Calu3 (cell line): ENCODE measurements around the gene CEP76. TPM values are rescaled to one million over a fixed set of nuclear protein-coding genes. Genes with fewer than 3 reads are reported as not detected.
"Not testable (repeated sequence)": the region's sequence is repeated elsewhere in the genome, so short reads cannot be mapped to it uniquely, and the experiment has no call there.

Experiments used
- BruUV-seq: library from RNA; stranded (reverse); fragments of 400-500 nt; replicated peaks from 2 replicates; lab custom pipeline; 2021; lab: Mats Ljungman, UMichigan
- CTCF ChIA-PET: fragments of 300-600 bp; sonication (Branson Sonifier 250); formaldehyde crosslinking; loops from one replicate; lab custom pipeline; 2022; ENCODE audit warnings: antibody characterized with exemption; lab: Charles Lee
- DNase-seq: peaks from one replicate; pipeline ENCODE4 v3.0.0; 2022
- H3K27ac Mint-ChIP-seq: one replicate; pipeline ENCODE4 v1.8.0; 2022; ENCODE audit warnings: mixed read lengths; ENCODE audit not compliant: unreplicated experiment
- H3K27me3 Mint-ChIP-seq: one replicate; pipeline ENCODE4 v1.8.0; 2022; ENCODE audit warnings: mixed read lengths; ENCODE audit not compliant: unreplicated experiment
- H3K36me3 Mint-ChIP-seq: one replicate; pipeline ENCODE4 v1.8.0; 2022; ENCODE audit warnings: mild to moderate bottlenecking, moderate library complexity, mixed read lengths; ENCODE audit not compliant: insufficient read depth, unreplicated experiment
- H3K4me1 Mint-ChIP-seq: one replicate; pipeline ENCODE4 v1.8.0; 2022; ENCODE audit warnings: mild to moderate bottlenecking, low read depth, mixed read lengths; ENCODE audit not compliant: unreplicated experiment
- H3K4me3 Mint-ChIP-seq: one replicate; pipeline ENCODE4 v1.8.0; 2022; ENCODE audit warnings: mild to moderate bottlenecking, low read depth, moderate library complexity, mixed read lengths; ENCODE audit not compliant: unreplicated experiment
- H3K9me3 Mint-ChIP-seq: one replicate; pipeline ENCODE4 v1.8.0; 2022; ENCODE audit warnings: low read depth, mixed read lengths; ENCODE audit not compliant: unreplicated experiment
- CTCF ChIP-seq: fragments of 200-600 bp; IDR thresholded peaks from one replicate; pipeline ENCODE4 v1.8.0; 2022; ENCODE audit warnings: antibody characterized with exemption; ENCODE audit not compliant: unreplicated experiment
- intact Hi-C: fragments of 100-400 bp; cut with micrococcal nuclease; formaldehyde crosslinking; loops from one replicate; pipeline ENCODE4 v1.10.0; 2022; ENCODE audit not compliant: unreplicated experiment
- total RNA-seq: library from RNA; stranded (reverse); gene quantifications from 2 replicates; pipeline ENCODE4 v1.2.3, GENCODE V29; 2022

Gene CEP76
- total RNA-seq, 1 experiment from 2014 or later, result 12.7 TPM

GRCh38 chr18:12637393-12637792 is 65.1 kb downstream of the CEP76 start:
- CTCF ChIA-PET, result interaction anchor here (0.6 to 1.6 kb wide), 3 partner anchors 8 to 97 kb away, joined by 3 to 5 read pairs (median 4); no protein-coding TSS in a partner anchor
- no peak overlapping the region for H3K4me3 Mint-ChIP-seq
- no TSS peak for BruUV-seq
- no peak for TF ChIP-seq CTCF
- peaks cover 21% of the 10 kb centered on the region for H3K36me3 Mint-ChIP-seq
- H3K9me3 Mint-ChIP-seq, result no peaks in the 10 kb centered on the region
- H3K27me3 Mint-ChIP-seq, result no peaks in the 10 kb centered on the region
- DNase-seq, result no peak
- peaks cover 40% of the 10 kb centered on the region for H3K4me1 Mint-ChIP-seq
- H3K27ac Mint-ChIP-seq, result no peak overlapping the region
- intact Hi-C loops, result no loop called here

GRCh38 chr18:12631831-12632477 is 70.6 kb downstream of the CEP76 start:
- no TSS peak for BruUV-seq
- CTCF ChIA-PET, result no interaction called here
- no peak for DNase-seq
- no peak overlapping the region for H3K4me3 Mint-ChIP-seq
- TF ChIP-seq CTCF, result no peak
- H3K27ac Mint-ChIP-seq, result peak overlapping the region; percentile 59
- no peaks in the 10 kb centered on the region for H3K27me3 Mint-ChIP-seq
- intact Hi-C loops, result no loop called here
- peaks cover 2% of the 10 kb centered on the region for H3K9me3 Mint-ChIP-seq
- H3K4me1 Mint-ChIP-seq, result peaks cover 37% of the 10 kb centered on the region
- peaks cover 26% of the 10 kb centered on the region for H3K36me3 Mint-ChIP-seq

GRCh38 chr18:12630136-12630535 is 72.4 kb downstream of the CEP76 start:
- H3K27me3 Mint-ChIP-seq, result no peaks in the 10 kb centered on the region
- DNase-seq, result no peak
- H3K4me3 Mint-ChIP-seq, result no peak overlapping the region
- CTCF ChIA-PET, result no interaction called here
- no TSS peak for BruUV-seq
- peaks cover 40% of the 10 kb centered on the region for H3K36me3 Mint-ChIP-seq
- peaks cover 4% of the 10 kb centered on the region for H3K9me3 Mint-ChIP-seq
- intact Hi-C loops, result no loop called here
- H3K4me1 Mint-ChIP-seq, result peaks cover 40% of the 10 kb centered on the region
- no peak overlapping the region for H3K27ac Mint-ChIP-seq
- no peak for TF ChIP-seq CTCF

- Mint-ChIP-seq H3K9me3 (peaks cover 4% of the 10 kb centered on the region), H3K4me1 (peaks cover 44% of the 10 kb centered on the region), H3K27ac (peak overlapping the region; percentile 86), H3K36me3 (peaks cover 33% of the 10 kb centered on the region), H3K4me3 (peak overlapping the region; percentile 43), H3K27me3 (no peaks in the 10 kb centered on the region)
- BruUV-seq, result no TSS peak
- intact Hi-C loops, result no loop called here
- CTCF ChIA-PET, result interaction anchor here (0.6 to 1.5 kb wide), 5 partner anchors 9 to 188 kb away, joined by 3 to 6 read pairs (median 4); no protein-coding TSS in a partner anchor
- TF ChIP-seq CTCF, result no peak
- no peak for DNase-seq
These were observed 73.5 kb downstream of the CEP76 start for GRCh38 chr18:12628706-12629702.

- CTCF ChIA-PET, H3K4me3 Mint-ChIP-seq, intact Hi-C loops, H3K27me3 Mint-ChIP-seq, BruUV-seq, H3K27ac Mint-ChIP-seq, DNase-seq, H3K9me3 Mint-ChIP-seq: not testable (repeated sequence)
- Mint-ChIP-seq H3K4me1 (peaks cover 39% of the 10 kb centered on the region), H3K36me3 (peaks cover 28% of the 10 kb centered on the region)
These were observed 75.3 kb downstream of the CEP76 start for GRCh38 chr18:12627199-12627598.
